Activated T-cell treated with anti-CD3 and anti-CD28 coated beads, Interleukin-2, amount 50 U/mL, for 72 hours (primary cell): ENCODE results near the gene SULT1B1. TPM values are rescaled to one million over a fixed set of nuclear protein-coding genes. Genes with fewer than 3 reads are reported as not detected.

Experiments
- ATAC-seq, 2 donors: fragments of 150-1000 bp; cut with Tn5 transposase; replicated peaks in 1 of 2; 2 replicates each; pipeline ENCODE4 v1.10.0; 2021; ENCODE audit warnings: moderate library complexity in 2 of 2, mild to moderate bottlenecking in 1 of 2
- DNase-seq, 2 donors: peaks; one replicate each; pipeline ENCODE4 v3.0.0; 2021 to 2022; ENCODE audit warnings: mixed read lengths in 1 of 2
- H3K27ac Mint-ChIP-seq: one replicate; pipeline ENCODE4 v1.8.0; 2022; ENCODE audit warnings: mild to moderate bottlenecking, moderate library complexity, mixed read lengths
- H3K27me3 Mint-ChIP-seq: one replicate; pipeline ENCODE4 v1.8.0; 2022; ENCODE audit warnings: low read depth, mixed read lengths
- H3K36me3 Mint-ChIP-seq, 2 donors: one replicate each; pipeline ENCODE4 v1.8.0; 2022; ENCODE audit warnings: mixed read lengths in 2 of 2, mild to moderate bottlenecking in 1 of 2; ENCODE audit not compliant: insufficient read depth in 2 of 2
- H3K4me1 Mint-ChIP-seq: one replicate; pipeline ENCODE4 v1.8.0; 2022; ENCODE audit warnings: low read depth, mixed read lengths
- H3K4me3 Mint-ChIP-seq, 2 donors: one replicate each; pipeline ENCODE4 v1.8.0; 2022; ENCODE audit warnings: mild to moderate bottlenecking in 2 of 2, mixed read lengths in 2 of 2, moderate library complexity in 2 of 2
- H3K9me3 Mint-ChIP-seq, 2 donors: one replicate each; pipeline ENCODE4 v1.8.0; 2022; ENCODE audit warnings: mixed read lengths in 2 of 2
- total RNA-seq, 2 donors: library from RNA; stranded (reverse); gene quantifications; one replicate each; pipeline ENCODE4 v1.2.3, GENCODE V29; 2022

Gene SULT1B1
- 1 to 10 TPM; 3.3 to 4.5 TPM for total RNA-seq

GRCh38 chr4:69760455-69760854 is at the start of gene SULT1B1:
Gene SULT1B1, minus strand, starts transcription at chr4:69760620. Its CDS starts 5,403 bp downstream, at chr4:69755217.
- Mint-ChIP-seq H3K27ac (peak within 1 kb of the TSS; percentile 97), H3K4me3 (peak within 1 kb of the TSS; percentile 83 to 86), H3K36me3 (peaks cover 0 to 6% of the 10 kb centered on the region in 2 donors), H3K4me1 (peaks cover 59% of the 10 kb centered on the region), H3K9me3 (no peaks in the 10 kb centered on the region), H3K27me3 (no peaks in the 10 kb centered on the region)
- ATAC-seq (peak; percentile 91 to 96), DNase-seq (peak; percentile 48 to 52)

GRCh38 chr4:69800599-69800998 is 40.2 kb upstream of the SULT1B1 start:
- no peak overlapping the region for H3K27ac Mint-ChIP-seq
- DNase-seq (no peak), ATAC-seq (no peak)
- H3K36me3 Mint-ChIP-seq: no peaks in the 10 kb centered on the region
- no peaks in the 10 kb centered on the region for H3K4me1 Mint-ChIP-seq
- no peaks in the 10 kb centered on the region for H3K9me3 Mint-ChIP-seq
- H3K27me3 Mint-ChIP-seq: no peaks in the 10 kb centered on the region
- no peak overlapping the region for H3K4me3 Mint-ChIP-seq

GRCh38 chr4:69799337-69799736 is 38.9 kb upstream of the SULT1B1 start:
- no peak for ATAC-seq
- Mint-ChIP-seq H3K27me3 (no peaks in the 10 kb centered on the region), H3K27ac (no peak overlapping the region), H3K36me3 (no peaks in the 10 kb centered on the region), H3K4me3 (no peak overlapping the region), H3K9me3 (no peaks in the 10 kb centered on the region), H3K4me1 (no peaks in the 10 kb centered on the region)
- no peak for DNase-seq

- H3K27me3 Mint-ChIP-seq: no peaks in the 10 kb centered on the region
Observed at GRCh38 chr4:69793732-69794131, 33.3 kb upstream of the SULT1B1 start.

GRCh38 chr4:69787879-69788278 is 27.5 kb upstream of the SULT1B1 start:
- H3K36me3 Mint-ChIP-seq: peaks cover 0 to 2% of the 10 kb centered on the region in 2 donors
- no peak for DNase-seq
- no peak overlapping the region for H3K27ac Mint-ChIP-seq
- H3K4me3 Mint-ChIP-seq: no peak overlapping the region
- ATAC-seq: peak in 1 of 2 donors; percentile 53
- peaks cover 0 to 4% of the 10 kb centered on the region in 2 donors for H3K9me3 Mint-ChIP-seq
- no peaks in the 10 kb centered on the region for H3K27me3 Mint-ChIP-seq
- H3K4me1 Mint-ChIP-seq: no peaks in the 10 kb centered on the region

More at GRCh38 chr4:69793732-69794131, 33.3 kb upstream of the SULT1B1 start:
- no peak overlapping the region for H3K4me3 Mint-ChIP-seq
- no peaks in the 10 kb centered on the region for H3K4me1 Mint-ChIP-seq
- peaks cover 0 to 2% of the 10 kb centered on the region in 2 donors for H3K36me3 Mint-ChIP-seq
- no peak overlapping the region for H3K27ac Mint-ChIP-seq
- ATAC-seq: no peak
- DNase-seq: no peak
- H3K9me3 Mint-ChIP-seq: peaks cover 0 to 2% of the 10 kb centered on the region in 2 donors

- DNase-seq (no peak), ATAC-seq (no peak)
- H3K4me1 Mint-ChIP-seq: no peaks in the 10 kb centered on the region
- H3K9me3 Mint-ChIP-seq: peaks cover 0 to 4% of the 10 kb centered on the region in 2 donors
- peaks cover 0 to 2% of the 10 kb centered on the region in 2 donors for H3K36me3 Mint-ChIP-seq
- no peak overlapping the region for H3K4me3 Mint-ChIP-seq
- no peaks in the 10 kb centered on the region for H3K27me3 Mint-ChIP-seq
- H3K27ac Mint-ChIP-seq: no peak overlapping the region
Observed at GRCh38 chr4:69786547-69786946, 26.1 kb upstream of the SULT1B1 start.

- peaks cover 0 to 4% of the 10 kb centered on the region in 2 donors for H3K9me3 Mint-ChIP-seq
- no peak overlapping the region for H3K27ac Mint-ChIP-seq
- DNase-seq: no peak
Observed at GRCh38 chr4:69785211-69785831, 24.9 kb upstream of the SULT1B1 start.

GRCh38 chr4:69782651-69783310 is 22.4 kb upstream of the SULT1B1 start:
- no peak for DNase-seq
- no peaks in the 10 kb centered on the region for H3K27me3 Mint-ChIP-seq
- H3K4me1 Mint-ChIP-seq: no peaks in the 10 kb centered on the region
- peaks cover 0 to 4% of the 10 kb centered on the region in 2 donors for H3K9me3 Mint-ChIP-seq
- H3K27ac Mint-ChIP-seq: no peak overlapping the region
- ATAC-seq: no peak
- no peak overlapping the region for H3K4me3 Mint-ChIP-seq
- no peaks in the 10 kb centered on the region for H3K36me3 Mint-ChIP-seq

More at GRCh38 chr4:69785211-69785831, 24.9 kb upstream of the SULT1B1 start:
- Mint-ChIP-seq H3K4me1 (no peaks in the 10 kb centered on the region), H3K4me3 (no peak overlapping the region), H3K27me3 (no peaks in the 10 kb centered on the region), H3K36me3 (peaks cover 0 to 2% of the 10 kb centered on the region in 2 donors)
- no peak for ATAC-seq

- Mint-ChIP-seq H3K4me3 (no peak overlapping the region), H3K4me1 (no peaks in the 10 kb centered on the region), H3K9me3 (peaks cover 0 to 4% of the 10 kb centered on the region in 2 donors), H3K27me3 (no peaks in the 10 kb centered on the region), H3K36me3 (no peaks in the 10 kb centered on the region), H3K27ac (no peak overlapping the region)
- no peak for DNase-seq
- ATAC-seq: no peak
Observed at GRCh38 chr4:69781458-69782418, 21.3 kb upstream of the SULT1B1 start.

GRCh38 chr4:69780141-69780540 is 19.7 kb upstream of the SULT1B1 start:
- ATAC-seq (no peak), DNase-seq (no peak)
- no peaks in the 10 kb centered on the region for H3K36me3 Mint-ChIP-seq
- H3K4me1 Mint-ChIP-seq: no peaks in the 10 kb centered on the region
- H3K27ac Mint-ChIP-seq: no peak overlapping the region
- no peak overlapping the region for H3K4me3 Mint-ChIP-seq
- H3K9me3 Mint-ChIP-seq: peaks cover 0 to 4% of the 10 kb centered on the region in 2 donors
- no peaks in the 10 kb centered on the region for H3K27me3 Mint-ChIP-seq

GRCh38 chr4:69776696-69777095 is 16.3 kb upstream of the SULT1B1 start:
- no peak for ATAC-seq
- H3K27me3 Mint-ChIP-seq: no peaks in the 10 kb centered on the region
- H3K9me3 Mint-ChIP-seq: no peaks in the 10 kb centered on the region
- no peaks in the 10 kb centered on the region for H3K36me3 Mint-ChIP-seq
- H3K4me3 Mint-ChIP-seq: no peak overlapping the region
- no peak overlapping the region for H3K27ac Mint-ChIP-seq
- no peaks in the 10 kb centered on the region for H3K4me1 Mint-ChIP-seq
- DNase-seq: no peak

- no peaks in the 10 kb centered on the region for H3K9me3 Mint-ChIP-seq
- H3K4me3 Mint-ChIP-seq: no peak overlapping the region
- H3K27ac Mint-ChIP-seq: no peak overlapping the region
Observed at GRCh38 chr4:69775321-69775867, 15.0 kb upstream of the SULT1B1 start.

More at GRCh38 chr4:69775321-69775867, 15.0 kb upstream of the SULT1B1 start:
- ATAC-seq (no peak), DNase-seq (no peak)
- H3K4me1 Mint-ChIP-seq: no peaks in the 10 kb centered on the region
- H3K36me3 Mint-ChIP-seq: no peaks in the 10 kb centered on the region
- H3K27me3 Mint-ChIP-seq: no peaks in the 10 kb centered on the region
